ENCODE data around the gene CEP44.
"Not testable (repeated sequence)": the region's sequence is repeated elsewhere in the genome, so short reads cannot be mapped to it uniquely, and the experiment has no call there.

GRCh38 chr4:174295142-174295541 is 11.4 kb downstream of the CEP44 start:
- not testable (repeated sequence) for TF ChIP-seq CTCF (IDR thresholded peaks at IDR 0.05 in 2 of 3, conservative IDR thresholded peaks at IDR 0.05 in 1 of 3; ENCODE audit: control insufficient read depth in 2 of 3, extremely low read depth in 1 of 3, insufficient read depth in 1 of 3, low read depth in 3 of 3, low read length in 3 of 3); NFIC (IDR thresholded peaks at IDR 0.05; ENCODE audit: low read depth, low read length); ZSCAN29 (IDR thresholded peaks at IDR 0.05); ZBTB33 (IDR thresholded peaks at IDR 0.05); NFYB (IDR thresholded peaks at IDR 0.05; ENCODE audit: insufficient read depth, low read depth, low read length); NRF1 (conservative IDR thresholded peaks at IDR 0.05; ENCODE audit: low read depth, low read length)
